Measurements from ENCODE around the gene FGD2. TPM values are rescaled to one million over a fixed set of nuclear protein-coding genes. Genes with fewer than 3 reads are reported as not detected.

FGD2 gene
- total and polyA plus RNA-seq, 11 donors = 1.4 to 45.8 (median 4.9) TPM

DNA sequence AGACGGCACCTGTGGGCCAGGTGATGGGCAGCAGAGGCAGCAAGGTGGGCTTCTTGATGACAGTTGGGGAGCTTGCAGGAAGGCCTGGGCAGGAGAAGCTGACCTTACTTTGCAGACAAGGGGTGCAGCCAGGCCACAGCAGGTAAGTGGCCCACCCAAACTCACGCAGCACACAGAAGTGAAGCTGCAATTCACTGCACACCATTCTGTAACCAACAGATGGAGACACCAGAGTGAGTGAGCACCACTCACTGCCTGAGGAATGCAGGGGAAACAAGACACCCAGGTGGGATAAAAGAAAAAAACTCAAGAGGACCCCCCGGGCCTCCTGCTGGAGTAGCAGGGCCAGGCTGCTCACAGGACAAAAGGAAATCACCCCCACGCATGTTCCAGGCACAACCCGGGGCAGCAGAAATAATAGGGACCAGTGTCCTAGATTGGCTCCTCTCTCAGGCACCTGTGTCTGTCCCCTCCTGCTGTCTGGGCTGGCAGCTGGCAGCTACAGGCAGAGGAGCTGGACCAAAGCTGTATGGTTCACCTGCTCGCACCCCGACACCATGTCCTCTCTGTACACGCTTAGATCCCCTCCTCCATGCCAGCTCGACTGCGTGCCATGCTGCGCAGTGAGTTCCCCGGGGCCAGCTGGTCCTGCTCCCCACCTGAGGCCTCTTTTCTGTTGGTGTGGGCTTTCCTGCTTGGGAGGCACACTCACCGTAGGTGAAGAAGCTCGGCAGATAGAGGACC is 24.4 kb upstream of the FGD2 start:
- Histone ChIP-seq H3K4me1 (peaks cover 12 to 89% (median 72%) of the 10 kb centered on the region in 12 donors), H3K27me3 (no peaks in the 10 kb centered on the region), H3K4me3 (no peak overlapping the region), H3K9me3 (no peaks in the 10 kb centered on the region), H3K36me3 (peaks cover 0 to 56% (median 28%) of the 10 kb centered on the region in 9 donors), H3K27ac (peak overlapping the region in 5 of 12 donors; percentile 10 to 77 (median 23))
- TF ChIP-seq POLR2A (IDR thresholded peaks at IDR 0.05) = no peak
- TF ChIP-seq, protein P1, sequence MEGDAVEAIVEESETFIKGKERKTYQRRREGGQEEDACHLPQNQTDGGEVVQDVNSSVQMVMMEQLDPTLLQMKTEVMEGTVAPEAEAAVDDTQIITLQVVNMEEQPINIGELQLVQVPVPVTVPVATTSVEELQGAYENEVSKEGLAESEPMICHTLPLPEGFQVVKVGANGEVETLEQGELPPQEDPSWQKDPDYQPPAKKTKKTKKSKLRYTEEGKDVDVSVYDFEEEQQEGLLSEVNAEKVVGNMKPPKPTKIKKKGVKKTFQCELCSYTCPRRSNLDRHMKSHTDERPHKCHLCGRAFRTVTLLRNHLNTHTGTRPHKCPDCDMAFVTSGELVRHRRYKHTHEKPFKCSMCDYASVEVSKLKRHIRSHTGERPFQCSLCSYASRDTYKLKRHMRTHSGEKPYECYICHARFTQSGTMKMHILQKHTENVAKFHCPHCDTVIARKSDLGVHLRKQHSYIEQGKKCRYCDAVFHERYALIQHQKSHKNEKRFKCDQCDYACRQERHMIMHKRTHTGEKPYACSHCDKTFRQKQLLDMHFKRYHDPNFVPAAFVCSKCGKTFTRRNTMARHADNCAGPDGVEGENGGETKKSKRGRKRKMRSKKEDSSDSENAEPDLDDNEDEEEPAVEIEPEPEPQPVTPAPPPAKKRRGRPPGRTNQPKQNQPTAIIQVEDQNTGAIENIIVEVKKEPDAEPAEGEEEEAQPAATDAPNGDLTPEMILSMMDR (IDR thresholded peaks at IDR 0.05) = peak in 2 of 12 donors; percentile 10 to 19
- DNase-seq (no peak), ATAC-seq (no peak)
- intact Hi-C loops (cut with DNase I) = loop anchor here in 8 of 10 donors (5.0 to 10.0 kb wide), 4 partner anchors 36 to 216 kb away; partner anchors contain the start of gene C6orf89 (in 3 of the 8)
- WGBS, 4 donors = 61 to 68% (median 65%) methylated on average over 12 to 14 of the region's 14 CpGs

DNA sequence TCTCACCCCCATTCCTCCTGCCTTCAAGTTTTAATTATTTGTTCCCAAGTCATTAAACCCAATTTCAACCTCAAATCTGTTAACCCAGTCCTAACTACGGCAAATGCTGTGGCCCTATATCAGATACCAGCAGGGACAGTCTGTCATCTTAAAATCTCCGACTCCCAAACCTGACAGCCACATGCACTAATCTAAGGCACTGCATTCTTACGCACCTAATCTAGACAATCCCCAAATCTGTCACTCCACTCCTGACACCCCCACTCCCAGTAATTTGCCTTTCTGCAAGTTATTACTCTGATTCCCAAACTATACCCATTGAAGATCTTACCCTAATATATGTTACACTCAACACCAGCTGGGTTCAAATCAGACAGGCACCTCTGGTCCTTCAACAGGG is 21.9 kb upstream of the FGD2 start:
- H3K36me3 ChIP-seq = peaks cover 0 to 31% (median 3%) of the 10 kb centered on the region in 9 donors
- H3K4me3 ChIP-seq = peak overlapping the region in 2 of 12 donors; percentile 14 to 98
- no peak for ATAC-seq
- TF ChIP-seq, protein P1 (IDR thresholded peaks at IDR 0.05) = no peak
- TF ChIP-seq POLR2A (IDR thresholded peaks at IDR 0.05) = no peak
- intact Hi-C loops (cut with DNase I) = loop anchor here in 8 of 10 donors (5.0 to 10.0 kb wide), 4 partner anchors 34 to 219 kb away; partner anchors contain the start of gene C6orf89 (in 3 of the 8)
- H3K27ac ChIP-seq = peak overlapping the region in 5 of 12 donors; percentile 9 to 100 (median 55)
- 62 to 79% (median 70%) methylated on average over 3 of the region's 3 CpGs for WGBS, 4 donors
- H3K27me3 ChIP-seq = no peaks in the 10 kb centered on the region
- H3K9me3 ChIP-seq = no peaks in the 10 kb centered on the region
- no peak for DNase-seq
- peaks cover 12 to 76% (median 70%) of the 10 kb centered on the region in 12 donors for H3K4me1 ChIP-seq

DNA sequence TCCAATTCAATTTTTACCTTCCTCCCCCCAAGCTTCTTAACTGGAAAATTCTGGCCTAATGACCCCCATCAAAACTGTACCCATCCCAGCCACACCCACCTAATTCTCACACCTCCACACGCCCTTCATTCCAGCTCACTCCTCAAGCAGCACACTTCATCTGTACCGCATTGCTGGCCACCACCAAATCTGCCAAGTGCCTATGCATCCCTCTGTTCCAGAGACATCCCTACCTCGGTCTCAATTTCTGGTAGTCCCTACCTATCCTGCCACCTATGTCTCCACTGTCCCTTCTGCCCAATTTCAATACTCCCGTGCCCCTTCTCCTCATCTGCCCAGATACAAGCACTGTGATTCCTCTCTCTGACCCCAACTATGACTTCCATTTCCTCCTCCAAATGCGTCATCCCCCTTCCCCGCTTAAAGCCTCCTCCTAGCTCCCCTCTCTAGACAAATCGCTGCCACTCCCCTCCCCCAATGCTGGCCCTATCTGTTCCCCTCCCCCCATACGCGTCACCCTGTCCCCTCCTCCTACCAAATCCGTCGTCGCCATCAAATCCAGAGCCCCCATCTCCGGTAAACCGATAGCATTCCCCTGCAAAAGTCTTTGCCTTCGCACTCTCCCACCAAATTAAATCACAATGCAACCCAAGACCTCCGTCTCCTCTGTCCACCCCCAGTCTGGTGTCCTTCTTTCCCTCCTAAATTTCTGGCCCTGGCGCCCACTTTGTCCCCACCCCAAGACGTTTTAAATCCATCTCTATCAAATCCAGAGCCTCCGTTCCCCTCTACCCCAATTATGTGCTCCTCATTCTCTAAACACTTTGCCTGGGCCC is 20.7 kb upstream of the FGD2 start:
- WGBS, 4 donors = 4 to 5% (median 5%) methylated on average over 19 of the region's 19 CpGs
- H3K36me3 ChIP-seq = peaks cover 0 to 18% (median 3%) of the 10 kb centered on the region in 9 donors
- ATAC-seq (peak in 3 of 4 donors; percentile 11 to 49 (median 45)), DNase-seq (peak in 3 of 5 donors; percentile 69 to 81 (median 76))
- TF ChIP-seq, protein P1 (IDR thresholded peaks at IDR 0.05) = no peak
- no peak for TF ChIP-seq POLR2A (IDR thresholded peaks at IDR 0.05)
- intact Hi-C loops (cut with DNase I) = loop anchor here in 9 of 10 donors (2.0 to 10.0 kb wide), 6 partner anchors 33 to 443 kb away; partner anchors contain the start of gene C6orf89 (in 4 of the 9)
- H3K9me3 ChIP-seq = no peaks in the 10 kb centered on the region
- H3K27me3 ChIP-seq = no peaks in the 10 kb centered on the region
- peaks cover 8 to 64% (median 58%) of the 10 kb centered on the region in 12 donors for H3K4me1 ChIP-seq
- peak overlapping the region; percentile 89 to 100 (median 98) for H3K27ac ChIP-seq
- peak overlapping the region; percentile 91 to 100 (median 98) for H3K4me3 ChIP-seq
